Esophagus muscularis mucosa (tissue), 4 donors: ENCODE data around the gene KANSL1. TPM values are rescaled to one million over a fixed set of nuclear protein-coding genes. Genes with fewer than 3 reads are reported as not detected.
"Not testable (repeated sequence)": the region's sequence is repeated elsewhere in the genome, so short reads cannot be mapped to it uniquely, and the experiment has no call there.

Experiments used
- DNase-seq: peaks from one replicate; pipeline ENCODE4 v3.0.0-alpha.2; 2017; ENCODE audit errors: extremely low spot score
- H3K27ac ChIP-seq, 4 donors: fragments of 200-600 bp; sonication (generic); replicated peaks in 1 of 4; 1 replicate in 3 of 4; 2 replicates in 1 of 4; pipeline ENCODE4 v1.5.1; 2016 to 2019; ENCODE audit warnings: mild to moderate bottlenecking in 1 of 4
- H3K27me3 ChIP-seq, 4 donors: fragments of 200-600 bp; sonication (generic); one replicate each; pipeline versions ENCODE4 v1.5.1 to v1.6.0; 2016 to 2019
- H3K36me3 ChIP-seq, 4 donors: fragments of 200-600 bp; sonication (generic); one replicate each; pipeline ENCODE4 v1.5.1; 2016 to 2019
- H3K4me1 ChIP-seq, 4 donors: fragments of 200-600 bp; sonication (generic); one replicate each; pipeline ENCODE4 v1.5.1; 2016 to 2019
- H3K4me3 ChIP-seq, 4 donors: fragments of 200-600 bp; sonication (generic); 1 replicate in 2 of 4; 2 replicates in 2 of 4; pipeline ENCODE4 v1.5.1; 2016 to 2019; ENCODE audit warnings: mild to moderate bottlenecking in 4 of 4, moderate library complexity in 1 of 4
- H3K9me3 ChIP-seq, 4 donors: fragments of 200-600 bp; sonication (generic); 1 replicate in 3 of 4; 2 replicates in 1 of 4; pipeline ENCODE4 v1.5.1; 2016 to 2019
- CTCF ChIP-seq, 3 experiments: fragments of 200-600 bp in 2 of 3; fragments of 450-650 bp in 1 of 3; sonication (generic) in 2 of 3; IDR thresholded peaks; one replicate each; pipeline ENCODE4 v1.5.1; 2017 to 2019; ENCODE audit warnings: antibody characterized with exemption in 3 of 3, mild to moderate bottlenecking in 2 of 3, moderate library complexity in 1 of 3
- EP300 ChIP-seq: sonication (generic); formaldehyde crosslinking; IDR thresholded peaks from one replicate; pipeline ENCODE4 v1.6.1; 2017; ENCODE audit warnings: antibody characterized with exemption
- POLR2A ChIP-seq: fragments of 450-650 bp; IDR thresholded peaks from one replicate; pipeline ENCODE4 v1.6.1; 2017; ENCODE audit warnings: antibody characterized with exemption, moderate library complexity, mild to moderate bottlenecking, low read depth
- POLR2AphosphoS5 ChIP-seq, 2 donors: sonication (generic); formaldehyde crosslinking; IDR thresholded peaks; one replicate each; pipeline ENCODE4 v1.6.1; 2017; ENCODE audit warnings: antibody characterized with exemption in 2 of 2
- WGBS: methylation state at CpG from one replicate; pipeline ENCODE4 v1.1.5; 2018; 5-methylcytosine and 5-hydroxymethylcytosine counted together
- intact Hi-C: fragments of 100-400 bp; cut with DNase I; formaldehyde crosslinking; loops from one replicate; pipeline ENCODE4 v1.15.1; 2023
- total RNA-seq, 4 donors: library from RNA; depleted of rRNA; stranded (reverse); fragments of >200 nt; gene quantifications; one replicate each; pipeline versions ENCODE4 v1.1.0 to v1.2.1, GENCODE V29; 2016

KANSL1 gene
- total RNA-seq, 4 donors from 2014 or later = 55.0 to 124 (median 70.0) TPM

GRCh38 chr17:46010597-46011186 is 182.5 kb downstream of the KANSL1 start:
- no peaks in the 10 kb centered on the region for H3K9me3 ChIP-seq
- H3K4me1 ChIP-seq = no peaks in the 10 kb centered on the region
- WGBS = 96% methylated on average over 7 of the region's 16 CpGs
- H3K36me3 ChIP-seq = no peaks in the 10 kb centered on the region
- no peak for TF ChIP-seq EP300
- TF ChIP-seq POLR2A = no peak
- no peak for TF ChIP-seq CTCF (IDR thresholded peaks at IDR 0.05)
- TF ChIP-seq POLR2AphosphoS5 (IDR thresholded peaks at IDR 0.05) = no peak
- no peak for DNase-seq
- H3K4me3 ChIP-seq = no peak overlapping the region
- H3K27ac ChIP-seq = no peak overlapping the region
- H3K27me3 ChIP-seq = no peaks in the 10 kb centered on the region
- intact Hi-C loops = no loop called here

- no peak for DNase-seq
- Histone ChIP-seq H3K27ac (no peak overlapping the region), H3K4me1 (no peaks in the 10 kb centered on the region), H3K9me3 (no peaks in the 10 kb centered on the region), H3K36me3 (no peaks in the 10 kb centered on the region), H3K27me3 (no peaks in the 10 kb centered on the region), H3K4me3 (no peak overlapping the region)
- WGBS = 77% methylated on average over 32 of the region's 33 CpGs
- TF ChIP-seq POLR2A = no peak
- no peak for TF ChIP-seq POLR2AphosphoS5 (IDR thresholded peaks at IDR 0.05)
- TF ChIP-seq CTCF (IDR thresholded peaks at IDR 0.05) = no peak
- no peak for TF ChIP-seq EP300
- intact Hi-C loops = loop anchor here (10.0 kb wide), 1 partner anchor 275 kb away; no protein-coding TSS in a partner anchor
These were observed 183.3 kb downstream of the KANSL1 start for GRCh38 chr17:46009681-46010596.

- Histone ChIP-seq H3K9me3 (no peaks in the 10 kb centered on the region), H3K36me3 (no peaks in the 10 kb centered on the region), H3K4me1 (peaks cover 6 to 9% (median 8%) of the 10 kb centered on the region in 4 donors), H3K4me3 (no peak overlapping the region), H3K27me3 (no peaks in the 10 kb centered on the region), H3K27ac (no peak overlapping the region)
- WGBS = 94% methylated on average over 9 of the region's 9 CpGs
- no peak for DNase-seq
- no peak for TF ChIP-seq POLR2AphosphoS5 (IDR thresholded peaks at IDR 0.05)
- no peak for TF ChIP-seq POLR2A
- TF ChIP-seq CTCF (IDR thresholded peaks at IDR 0.05) = no peak
- TF ChIP-seq EP300 = no peak
- intact Hi-C loops = loop anchor here (10.0 kb wide), 1 partner anchor 276 kb away; no protein-coding TSS in a partner anchor
These were observed 184.6 kb downstream of the KANSL1 start for GRCh38 chr17:46008591-46008990.

GRCh38 chr17:46007461-46007965 is 185.7 kb downstream of the KANSL1 start:
- WGBS = 82% methylated on average over 2 of the region's 2 CpGs
- intact Hi-C loops = loop anchor here (10.0 kb wide), 1 partner anchor 277 kb away; no protein-coding TSS in a partner anchor
- Histone ChIP-seq H3K4me1 (peaks cover 12 to 19% (median 19%) of the 10 kb centered on the region in 4 donors), H3K27ac (no peak overlapping the region), H3K36me3 (no peaks in the 10 kb centered on the region), H3K9me3 (no peaks in the 10 kb centered on the region), H3K27me3 (no peaks in the 10 kb centered on the region), H3K4me3 (no peak overlapping the region)
- no peak for DNase-seq
- TF ChIP-seq POLR2A = no peak
- TF ChIP-seq CTCF (IDR thresholded peaks at IDR 0.05) = no peak
- no peak for TF ChIP-seq POLR2AphosphoS5 (IDR thresholded peaks at IDR 0.05)
- TF ChIP-seq EP300 = no peak

- not testable (repeated sequence) for H3K27ac ChIP-seq, H3K36me3 ChIP-seq, H3K4me3 ChIP-seq, H3K9me3 ChIP-seq, H3K27me3 ChIP-seq, DNase-seq
- peaks cover 12 to 21% (median 20%) of the 10 kb centered on the region in 4 donors for H3K4me1 ChIP-seq
- intact Hi-C loops = loop anchor here (10.0 kb wide), 1 partner anchor 279 kb away; no protein-coding TSS in a partner anchor
- 94% methylated on average over 1 of the region's 1 CpG for WGBS
These were observed 187.1 kb downstream of the KANSL1 start for GRCh38 chr17:46006082-46006481.
